ENCODE results near the gene POLR1G. TPM values are rescaled to one million over a fixed set of nuclear protein-coding genes. Genes with fewer than 3 reads are reported as not detected.

The POLR1G gene
- total and polyA plus RNA-seq, 2 donors (not counting 3 experiments of a cell fraction or from before 2014, with no cell fraction given) = 6.6 to 19.5 TPM

GRCh38 chr19:45408830-45409556 lies 2.5 kb downstream of the POLR1G start:
- Histone ChIP-seq H3K36me3 (ENCODE audit: control insufficient read depth in 2 of 2, extremely low read depth in 1 of 2, insufficient read depth in 2 of 2, low read length in 2 of 2) (peaks cover 0 to 9% of the 10 kb centered on the region in 2 experiments), H3K9me1 (replicated peaks; ENCODE audit: control insufficient read depth, extremely low read depth, insufficient read depth, low read length) (no peaks in the 10 kb centered on the region), H3K4me1 (ENCODE audit: control insufficient read depth, extremely low read depth, insufficient read depth, low read length) (peaks cover 7% of the 10 kb centered on the region), H3K9me3 (replicated peaks; ENCODE audit: control insufficient read depth, insufficient read depth, low read length) (no peaks in the 10 kb centered on the region), H3K79me2 (ENCODE audit: control insufficient read depth, insufficient read depth, low read length) (peaks cover 33% of the 10 kb centered on the region), H3K4me2 (ENCODE audit: insufficient read depth, low read length) (no peak overlapping the region), H3K27me3 (ENCODE audit: control insufficient read depth in 2 of 2, insufficient read depth in 2 of 2, low read length in 2 of 2) (no peaks in the 10 kb centered on the region), H4K20me1 (replicated peaks; ENCODE audit: control insufficient read depth, extremely low read depth, insufficient read depth, low read length) (no peaks in the 10 kb centered on the region), H3K4me3 (replicated peaks in 1 of 3; ENCODE audit: insufficient read depth in 1 of 3, low read depth in 1 of 3, low read length in 3 of 3) (no peak overlapping the region), H3K27ac (ENCODE audit: insufficient read depth, low read depth, low read length) (no peak overlapping the region), H3K9ac (replicated peaks; ENCODE audit: extremely low read depth, insufficient read depth, low read length) (no peak overlapping the region), H2AFZ (ENCODE audit: low read depth, low read length) (no peak overlapping the region)
- no peak for DNase-seq (ENCODE audit: low read depth, low spot score)
- ChIA-PET POLR2A (no interaction called here), CTCF (interaction anchor here (0.8 to 2.1 kb wide), 2 partner anchors 30 to 70 kb away, joined by 3 to 10 read pairs; no protein-coding TSS in a partner anchor)
- no TSS peak for BruUV-seq (replicated peaks)
- TF ChIP-seq MAX (IDR thresholded peaks at IDR 0.05; ENCODE audit: insufficient read depth, insufficient read length) = no peak
- no peak for TF ChIP-seq EZH2 (IDR thresholded peaks at IDR 0.05; ENCODE audit: borderline replicate concordance, low read depth, low read length, severe bottlenecking)
- TF ChIP-seq MYC (IDR thresholded peaks at IDR 0.05; ENCODE audit: low read depth, low read length) = no peak
- TF ChIP-seq POLR2A (IDR thresholded peaks at IDR 0.05; ENCODE audit: low read depth, low read length) = no peak
- TF ChIP-seq JUN (IDR thresholded peaks at IDR 0.05; ENCODE audit: borderline replicate concordance, insufficient read depth, insufficient read length, low read depth) = no peak
- TF ChIP-seq GATA2 (IDR thresholded peaks at IDR 0.05; ENCODE audit: insufficient read depth, insufficient read length, low read depth, low read length) = no peak
- no peak for TF ChIP-seq CTCF (IDR thresholded peaks at IDR 0.05; ENCODE audit: extremely low read depth in 1 of 2, insufficient read depth in 1 of 2, low read depth in 1 of 2, low read length in 2 of 2)
- dilution Hi-C loops (cut with MboI; ENCODE audit: extremely low pct_ligation_motif_present, low sequenced_read_pairs) = no loop called here
- FAIRE-seq = no peak
- intact Hi-C loops (cut with micrococcal nuclease) = no loop called here
